Activated CD4-positive, alpha-beta T cell treated with anti-CD3 and anti-CD28 coated beads, Interleukin-2, Interleukin-4, amounts not matched to agents 100 ng/mL and 50 ng/mL, durations not matched to agents 16 hours and 8 hours (primary cell): Measurements from ENCODE around the gene ZNF646.

Experiments
- DNase-seq: peaks from one replicate; pipeline ENCODE4 v3.0.0-alpha.2; 2020; ENCODE audit warnings: low spot score

ZNF646 gene

GRCh38 chr16:31108035-31108793, 34.0 kb downstream of the ZNF646 start, which contains the start of gene BCKDK:
BCKDK (plus strand) TSS chr16:31108386; CDS start chr16:31109224, 838 bp downstream.
- peak; percentile 84 for DNase-seq

- DNase-seq = no peak
These were observed 34.8 kb downstream of the ZNF646 start for GRCh38 chr16:31108794-31109558.

- no peak for DNase-seq
These were observed 35.4 kb downstream of the ZNF646 start for GRCh38 chr16:31109622-31110021.

GRCh38 chr16:31110106-31111034, 36.1 kb downstream of the ZNF646 start:
- no peak for DNase-seq

GRCh38 chr16:31111881-31112466, 37.8 kb downstream of the ZNF646 start:
- DNase-seq = no peak

- no peak for DNase-seq
These were observed 38.5 kb downstream of the ZNF646 start for GRCh38 chr16:31112711-31113110.

- DNase-seq = no peak
These were observed 39.2 kb downstream of the ZNF646 start for GRCh38 chr16:31113121-31114120.

- no peak for DNase-seq
These were observed 40.2 kb downstream of the ZNF646 start for GRCh38 chr16:31114468-31114867.

GRCh38 chr16:31117384-31118222, 43.4 kb downstream of the ZNF646 start, which contains the start of gene KAT8:
KAT8 (plus strand) TSS chr16:31117664; CDS start chr16:31117682, 18 bp downstream.
- DNase-seq = peak; percentile 98

- DNase-seq = no peak
These were observed 44.3 kb downstream of the ZNF646 start for GRCh38 chr16:31118223-31119155.

GRCh38 chr16:31120129-31120528, 45.9 kb downstream of the ZNF646 start:
- no peak for DNase-seq

GRCh38 chr16:31125844-31126243, 51.6 kb downstream of the ZNF646 start:
- DNase-seq = no peak

GRCh38 chr16:31127182-31127581, 53.0 kb downstream of the ZNF646 start:
- DNase-seq = no peak

- DNase-seq = no peak
These were observed 54.7 kb downstream of the ZNF646 start for GRCh38 chr16:31128711-31129567.

- no peak for DNase-seq
These were observed 55.5 kb downstream of the ZNF646 start for GRCh38 chr16:31129568-31130335.

GRCh38 chr16:31130336-31130891, 56.2 kb downstream of the ZNF646 start:
- no peak for DNase-seq
